Gastroesophageal sphincter (tissue), 3 donors: ENCODE data around the gene FOXN1.

Experiments
- EP300 ChIP-seq: sonication (generic); formaldehyde crosslinking; IDR thresholded peaks from one replicate; pipeline ENCODE4 v1.6.1; 2017; ENCODE audit warnings: antibody characterized with exemption, mild to moderate bottlenecking
- TF ChIP-seq, protein P1 (sequence below), 4 experiments: fragments of 200-600 bp in 2 of 4; fragments of 450-650 bp in 2 of 4; sonication (generic) in 1 of 4; IDR thresholded peaks; one replicate each; pipeline ENCODE4 v1.5.1; 2017 to 2019; ENCODE audit warnings: antibody characterized with exemption in 4 of 4, mild to moderate bottlenecking in 2 of 4, moderate library complexity in 2 of 4

DNA sequence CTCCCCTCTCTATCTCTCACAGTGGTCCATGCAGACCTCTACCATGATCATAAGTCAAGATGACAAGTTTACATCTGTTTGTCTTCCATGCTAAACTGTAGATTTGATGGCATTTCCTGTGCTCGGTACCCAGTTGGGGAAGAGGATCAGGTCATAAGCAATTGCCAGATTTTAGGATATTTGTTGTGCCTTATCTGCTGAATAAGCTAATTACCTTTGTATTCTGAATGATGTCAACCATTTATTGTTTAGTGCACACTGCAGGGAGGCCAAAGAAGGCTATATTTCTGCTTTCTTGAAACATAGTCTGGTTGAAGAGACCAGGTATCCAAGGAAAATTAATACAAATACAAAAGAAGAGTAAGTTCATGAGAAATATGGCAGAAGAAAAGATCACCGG is 76.4 kb downstream of the FOXN1 start:
- TF ChIP-seq, protein P1, sequence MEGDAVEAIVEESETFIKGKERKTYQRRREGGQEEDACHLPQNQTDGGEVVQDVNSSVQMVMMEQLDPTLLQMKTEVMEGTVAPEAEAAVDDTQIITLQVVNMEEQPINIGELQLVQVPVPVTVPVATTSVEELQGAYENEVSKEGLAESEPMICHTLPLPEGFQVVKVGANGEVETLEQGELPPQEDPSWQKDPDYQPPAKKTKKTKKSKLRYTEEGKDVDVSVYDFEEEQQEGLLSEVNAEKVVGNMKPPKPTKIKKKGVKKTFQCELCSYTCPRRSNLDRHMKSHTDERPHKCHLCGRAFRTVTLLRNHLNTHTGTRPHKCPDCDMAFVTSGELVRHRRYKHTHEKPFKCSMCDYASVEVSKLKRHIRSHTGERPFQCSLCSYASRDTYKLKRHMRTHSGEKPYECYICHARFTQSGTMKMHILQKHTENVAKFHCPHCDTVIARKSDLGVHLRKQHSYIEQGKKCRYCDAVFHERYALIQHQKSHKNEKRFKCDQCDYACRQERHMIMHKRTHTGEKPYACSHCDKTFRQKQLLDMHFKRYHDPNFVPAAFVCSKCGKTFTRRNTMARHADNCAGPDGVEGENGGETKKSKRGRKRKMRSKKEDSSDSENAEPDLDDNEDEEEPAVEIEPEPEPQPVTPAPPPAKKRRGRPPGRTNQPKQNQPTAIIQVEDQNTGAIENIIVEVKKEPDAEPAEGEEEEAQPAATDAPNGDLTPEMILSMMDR (IDR thresholded peaks at IDR 0.05), result no peak
- no peak for TF ChIP-seq EP300
